NCI-H510A treated with DMSO at 0.1 percent for 48 hours (cell line): ENCODE data around the gene FAM151B.
"Not testable (repeated sequence)": the region's sequence is repeated elsewhere in the genome, so short reads cannot be mapped to it uniquely, and the experiment has no call there.

Experiments
- DNase-seq: peaks from one replicate; lab custom pipeline; 2025; lab: John Stamatoyannopoulos, UW

FAM151B gene

DNA sequence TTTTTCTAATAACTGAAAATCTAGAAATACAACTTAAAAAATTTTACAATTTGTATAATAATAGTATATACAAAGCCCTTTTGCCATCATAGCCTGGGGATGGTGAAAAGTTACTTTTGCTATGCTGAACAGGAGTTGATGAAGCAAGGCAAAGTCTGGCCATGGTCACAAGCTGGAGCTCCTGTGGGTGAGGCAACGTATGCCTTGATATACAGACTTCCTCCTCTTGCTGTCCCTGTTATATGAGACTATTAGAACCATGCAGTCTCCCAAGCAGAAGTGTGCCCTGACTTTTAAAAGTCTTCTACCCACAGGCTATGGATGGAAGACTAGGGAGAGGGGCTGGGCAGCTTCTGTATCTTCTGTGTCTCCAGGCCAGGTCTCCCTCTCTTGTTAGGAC lies 15.7 kb downstream of the FAM151B start:
- DNase-seq = no peak

DNA sequence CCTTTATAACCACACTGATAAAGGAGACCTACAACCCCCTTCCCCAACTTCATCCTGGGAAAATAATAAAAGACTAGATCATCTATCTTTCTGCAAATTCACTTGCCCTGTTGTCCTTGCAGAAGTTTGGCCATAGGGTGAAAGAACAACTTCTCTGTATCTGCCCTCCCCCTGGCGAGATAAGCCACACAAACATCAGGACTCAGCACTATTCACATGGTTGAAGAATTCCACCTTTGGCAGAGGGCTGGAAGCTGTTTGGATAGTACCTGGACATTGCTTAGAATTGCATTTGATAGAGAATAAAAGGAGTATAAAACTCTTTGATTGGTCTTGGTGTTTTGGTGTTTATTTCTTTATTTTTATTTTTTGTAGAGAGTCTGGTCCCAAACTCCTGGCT lies 16.9 kb downstream of the FAM151B start:
- no peak for DNase-seq

DNA sequence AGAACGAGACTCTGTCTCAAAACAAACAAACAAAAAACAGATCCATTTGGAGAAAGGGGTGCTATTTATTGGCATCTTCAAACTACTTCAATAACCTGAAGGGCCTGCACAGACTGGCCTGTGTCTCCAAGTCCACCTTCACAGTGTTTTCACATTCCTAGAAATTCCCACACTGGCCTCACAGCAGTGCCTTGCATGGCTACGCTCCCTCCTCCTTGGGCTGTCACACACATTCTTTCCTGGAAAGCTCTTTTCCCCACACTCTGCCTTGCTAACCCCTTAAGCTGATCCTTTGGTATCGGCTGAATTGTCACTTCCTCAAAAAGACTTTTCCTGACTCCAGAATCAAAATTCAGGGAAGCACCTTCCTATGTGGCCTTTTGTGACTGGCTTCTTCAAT lies 19.8 kb downstream of the FAM151B start:
- DNase-seq = no peak

DNA sequence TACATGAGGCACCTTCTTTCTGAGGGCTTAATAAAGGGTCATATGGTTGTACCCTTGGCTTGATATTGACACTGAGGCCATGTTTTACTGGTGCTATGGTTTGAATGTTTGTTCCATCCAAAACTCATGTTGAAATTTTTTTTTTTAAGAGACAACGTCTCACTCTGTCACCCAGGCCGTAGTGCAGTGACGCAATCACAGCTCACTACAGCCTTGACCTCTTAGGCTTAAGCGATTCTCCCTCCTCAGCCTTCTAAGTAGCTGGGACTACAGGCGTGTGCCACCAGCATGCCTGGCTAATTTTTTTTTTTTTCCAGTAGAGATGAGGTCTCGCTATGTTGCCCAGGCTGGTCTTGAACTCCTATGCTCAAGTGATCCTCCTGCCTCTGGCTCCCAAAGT lies 20.9 kb downstream of the FAM151B start:
- DNase-seq = no peak

DNA sequence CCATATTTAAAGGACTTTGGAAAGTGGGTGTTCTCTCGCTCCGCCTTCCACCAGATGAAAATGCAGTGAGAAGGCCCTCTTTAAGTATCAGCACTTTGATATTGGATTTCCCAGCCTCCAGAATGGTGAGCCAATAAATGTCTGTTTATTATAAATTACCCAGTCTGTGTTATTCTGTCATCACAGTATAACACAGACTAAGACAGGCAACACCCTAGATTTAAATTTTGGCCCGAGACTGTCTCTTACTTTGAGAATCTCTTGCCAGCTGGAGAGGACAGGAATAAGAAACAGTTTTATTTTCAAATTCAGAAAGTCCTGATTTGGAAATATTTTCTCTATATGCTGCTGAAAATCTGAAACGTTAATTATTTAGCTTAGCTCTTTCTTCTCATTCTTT lies 21.5 kb downstream of the FAM151B start:
- DNase-seq = no peak

DNA sequence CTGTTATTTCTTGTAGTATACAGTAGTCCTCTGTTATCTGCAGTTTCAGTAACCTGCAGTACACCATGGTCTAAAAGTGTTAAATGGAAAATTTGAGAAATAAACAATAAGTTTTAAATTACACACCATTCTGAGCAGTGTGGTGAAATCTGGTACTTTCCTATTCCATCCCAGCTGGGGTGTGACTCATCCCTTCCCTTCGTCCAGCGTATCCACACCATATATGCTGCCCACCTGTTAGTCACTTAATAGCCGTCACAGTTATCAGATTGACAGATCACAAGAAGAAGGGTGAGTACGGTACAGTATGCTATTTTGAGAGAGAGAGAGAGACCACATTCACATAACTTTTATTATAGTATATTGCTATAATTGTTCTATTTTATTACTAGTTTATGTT lies 28.9 kb downstream of the FAM151B start:
- DNase-seq = no peak

DNA sequence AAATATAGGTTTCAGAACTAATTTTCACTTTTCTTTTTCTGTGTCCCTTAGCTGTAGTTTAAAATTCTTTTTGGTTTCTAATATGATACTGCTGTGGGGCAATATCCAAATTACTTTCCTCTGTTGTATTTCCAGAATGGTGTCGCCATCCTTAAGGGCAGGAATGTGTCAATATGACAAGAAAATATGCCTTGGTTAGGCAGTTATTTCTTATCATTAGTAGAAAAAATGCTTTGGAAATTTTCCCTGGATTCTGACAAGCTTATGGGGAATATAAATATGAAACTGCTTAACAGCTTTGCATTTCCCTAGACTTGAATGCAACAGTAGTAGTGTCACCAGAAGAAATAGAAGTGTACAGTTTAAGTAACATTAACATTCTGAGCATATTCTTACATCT lies 52.8 kb downstream of the FAM151B start:
- no peak for DNase-seq

DNA sequence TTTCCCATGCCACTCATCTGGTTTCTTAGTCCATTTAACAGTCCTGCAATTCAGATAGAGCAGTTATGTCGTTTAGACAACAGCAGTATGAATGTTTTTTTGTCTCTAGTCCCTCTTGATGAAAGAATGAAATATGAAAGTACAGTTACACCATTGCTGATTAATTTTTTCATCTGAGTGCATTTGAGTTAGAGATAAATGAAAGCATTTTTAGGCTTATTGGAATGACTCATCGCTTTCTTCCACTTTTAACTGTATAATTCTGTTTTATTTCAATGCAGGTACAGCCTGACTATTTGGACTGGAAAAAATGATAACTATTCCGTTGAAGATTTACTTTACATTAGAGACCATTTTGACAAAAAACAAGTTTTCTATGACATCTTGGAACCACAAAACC lies 53.5 kb downstream of the FAM151B start:
- DNase-seq = no peak

DNA sequence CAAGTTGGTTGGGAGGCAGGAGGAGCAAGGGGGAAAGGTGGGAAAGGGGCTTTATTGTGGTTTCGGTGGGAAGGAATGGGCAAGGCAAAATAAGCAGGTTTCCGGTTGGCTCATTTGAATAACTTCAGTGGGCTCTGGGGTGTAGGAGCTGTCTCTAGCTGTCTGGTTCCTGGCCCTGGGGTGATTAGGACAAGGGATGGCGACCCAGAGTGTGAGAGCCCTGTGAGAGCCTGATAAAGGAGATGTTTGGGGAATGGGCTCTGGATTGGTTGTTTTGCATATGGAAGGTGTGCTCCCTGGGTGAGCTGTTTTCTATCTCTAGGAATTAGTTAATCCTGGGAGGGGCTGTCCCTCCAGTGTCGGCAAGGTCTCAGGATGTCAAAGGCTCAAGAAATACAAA lies 66.7 kb downstream of the FAM151B start:
- DNase-seq = no peak

DNA sequence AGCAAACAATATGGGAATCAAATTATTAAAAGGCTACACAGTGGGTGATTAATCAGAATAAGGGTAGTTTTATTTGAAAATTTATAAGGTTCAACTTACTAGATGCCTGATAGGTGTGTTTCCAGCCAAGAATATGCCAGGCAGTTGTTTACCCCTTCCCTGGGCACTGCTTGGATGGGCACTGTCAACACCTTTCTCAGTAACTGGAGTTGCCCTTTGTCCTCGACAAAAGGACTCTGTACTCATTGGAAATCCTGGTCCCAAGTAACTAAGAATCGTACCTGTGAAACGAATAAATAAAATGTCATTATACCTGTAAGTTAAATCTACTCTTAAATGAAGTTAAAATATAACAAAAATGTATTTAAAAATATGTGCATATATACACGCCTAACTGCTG lies 67.2 kb downstream of the FAM151B start:
- DNase-seq = no peak

DNA sequence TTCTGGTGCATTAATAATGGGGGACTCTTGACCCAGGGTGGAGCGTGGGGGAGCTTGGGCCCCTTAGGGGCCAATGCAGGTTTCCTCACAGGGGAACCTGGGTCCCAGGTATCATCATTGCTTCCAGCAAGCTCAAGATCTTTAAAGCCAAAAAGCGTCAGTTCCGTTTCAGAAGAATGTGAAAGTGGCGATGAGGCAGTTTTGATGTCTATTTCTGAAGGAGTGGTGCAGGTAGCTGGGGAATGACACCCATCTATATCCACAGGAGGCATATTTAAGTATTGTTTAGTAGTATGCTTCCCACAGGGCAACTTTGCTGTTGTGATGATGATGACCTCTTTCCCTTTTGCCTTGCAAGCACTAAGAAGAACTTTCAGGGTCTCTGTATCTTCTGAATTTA lies 71.3 kb downstream of the FAM151B start:
- no peak for DNase-seq

DNA sequence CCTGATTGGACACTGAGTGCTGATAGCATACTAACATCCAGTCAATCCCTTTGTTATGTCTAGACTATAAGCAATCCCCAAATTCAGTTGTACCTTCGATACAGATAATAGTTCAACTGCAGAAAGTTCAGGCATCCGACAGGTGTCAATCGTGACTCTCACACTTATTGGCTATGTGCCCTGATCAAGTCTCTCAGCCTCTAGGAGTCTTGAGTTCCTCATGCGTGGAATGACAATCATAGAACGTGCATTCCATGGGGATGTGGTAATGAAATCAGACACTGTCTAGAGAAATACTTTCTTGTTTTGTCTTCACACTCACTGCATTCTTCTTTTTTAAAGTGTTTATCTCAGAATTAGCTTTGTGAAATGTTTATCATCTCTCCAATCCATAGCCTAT lies 77.4 kb downstream of the FAM151B start:
- no peak for DNase-seq

DNA sequence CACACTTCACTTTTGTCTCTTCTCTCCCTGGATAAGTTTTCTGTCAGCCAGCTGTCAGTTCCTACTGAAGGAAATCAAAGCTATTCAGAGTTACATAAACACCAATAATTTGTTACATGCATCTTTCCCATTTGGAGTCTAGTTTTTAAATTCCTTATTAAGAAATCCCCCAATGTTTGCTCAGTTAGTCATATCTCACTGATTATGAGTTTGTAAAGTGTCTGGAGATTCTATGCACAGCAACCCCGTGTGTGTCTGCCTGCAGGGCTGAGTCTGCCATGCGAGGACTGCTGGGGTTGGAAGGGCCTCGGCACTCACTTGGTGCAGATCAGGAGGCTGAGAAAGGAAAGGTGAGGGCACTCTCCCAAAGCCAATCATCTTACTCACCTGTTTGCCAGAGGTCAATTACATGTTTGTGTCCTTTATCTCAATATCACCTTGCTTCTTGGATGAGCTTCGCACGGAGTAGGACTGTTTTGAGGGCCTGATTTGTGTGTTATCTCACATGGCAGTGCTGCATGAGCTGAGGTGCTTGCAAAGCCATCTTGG lies 78.9 kb downstream of the FAM151B start:
- DNase-seq = no peak

DNA sequence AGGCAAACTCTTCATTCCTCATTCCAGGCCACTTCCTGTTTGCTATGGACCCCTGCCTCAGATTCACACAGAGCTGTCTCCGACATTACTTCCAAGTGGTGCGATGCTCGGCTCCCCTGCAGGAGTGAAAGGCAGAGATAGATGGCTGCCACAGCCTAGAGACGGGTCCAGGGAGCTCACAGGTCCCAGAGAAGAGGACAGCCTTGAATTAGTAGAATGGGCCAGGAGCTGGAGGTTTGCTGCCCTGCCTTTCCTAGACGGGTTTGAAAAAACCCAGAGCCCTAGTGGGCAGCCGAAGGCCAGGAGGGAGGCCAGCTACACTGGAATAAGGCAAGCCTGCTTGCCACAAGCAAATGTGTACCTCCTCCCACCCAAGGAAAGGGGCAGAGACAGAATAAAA lies 80.4 kb downstream of the FAM151B start:
- no peak for DNase-seq

DNA sequence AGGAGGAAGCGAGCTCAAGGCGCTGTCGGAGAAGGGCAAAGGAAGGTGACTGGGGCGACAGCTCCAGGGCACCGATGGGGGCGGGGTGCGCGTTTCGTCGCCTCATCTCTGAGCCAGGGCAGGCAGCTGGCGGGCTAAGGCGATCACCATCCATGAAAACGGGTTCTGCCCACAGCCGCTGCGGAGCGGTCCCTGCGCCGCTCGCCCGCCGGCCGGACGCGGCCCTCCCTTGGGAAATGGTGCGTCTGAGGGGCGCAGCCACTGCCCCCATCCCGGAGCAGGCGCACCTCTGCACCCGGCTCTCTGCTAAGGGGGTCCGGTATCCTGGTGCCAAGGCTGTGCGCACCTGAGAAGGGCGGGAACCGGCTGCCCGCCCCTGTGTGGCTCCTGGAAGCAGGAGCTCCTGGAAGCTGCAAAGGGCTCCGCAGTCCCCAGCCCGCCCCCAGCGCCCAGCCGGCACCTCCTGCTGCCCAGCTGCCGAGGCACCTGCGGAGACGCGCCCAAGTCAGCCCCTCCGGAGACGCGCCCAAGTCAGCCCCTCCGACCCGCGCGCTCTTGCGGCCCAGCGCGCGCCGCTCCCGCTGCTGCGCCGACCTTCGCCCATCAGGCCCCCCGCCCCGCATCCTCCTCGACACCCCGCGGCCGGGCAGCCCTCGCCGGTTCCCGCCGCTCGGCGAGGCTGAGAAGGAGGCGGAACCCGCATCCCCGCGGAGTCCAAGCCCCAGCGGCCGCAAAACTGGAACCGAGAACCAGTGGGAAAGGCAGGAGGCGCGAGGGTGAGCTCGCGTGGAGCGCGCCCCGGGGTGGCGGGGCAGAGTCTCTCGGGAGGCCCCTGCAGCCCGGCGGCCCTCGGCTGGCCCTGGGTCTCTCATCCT lies 81.4 kb downstream of the FAM151B start:
- DNase-seq = no peak

DNA sequence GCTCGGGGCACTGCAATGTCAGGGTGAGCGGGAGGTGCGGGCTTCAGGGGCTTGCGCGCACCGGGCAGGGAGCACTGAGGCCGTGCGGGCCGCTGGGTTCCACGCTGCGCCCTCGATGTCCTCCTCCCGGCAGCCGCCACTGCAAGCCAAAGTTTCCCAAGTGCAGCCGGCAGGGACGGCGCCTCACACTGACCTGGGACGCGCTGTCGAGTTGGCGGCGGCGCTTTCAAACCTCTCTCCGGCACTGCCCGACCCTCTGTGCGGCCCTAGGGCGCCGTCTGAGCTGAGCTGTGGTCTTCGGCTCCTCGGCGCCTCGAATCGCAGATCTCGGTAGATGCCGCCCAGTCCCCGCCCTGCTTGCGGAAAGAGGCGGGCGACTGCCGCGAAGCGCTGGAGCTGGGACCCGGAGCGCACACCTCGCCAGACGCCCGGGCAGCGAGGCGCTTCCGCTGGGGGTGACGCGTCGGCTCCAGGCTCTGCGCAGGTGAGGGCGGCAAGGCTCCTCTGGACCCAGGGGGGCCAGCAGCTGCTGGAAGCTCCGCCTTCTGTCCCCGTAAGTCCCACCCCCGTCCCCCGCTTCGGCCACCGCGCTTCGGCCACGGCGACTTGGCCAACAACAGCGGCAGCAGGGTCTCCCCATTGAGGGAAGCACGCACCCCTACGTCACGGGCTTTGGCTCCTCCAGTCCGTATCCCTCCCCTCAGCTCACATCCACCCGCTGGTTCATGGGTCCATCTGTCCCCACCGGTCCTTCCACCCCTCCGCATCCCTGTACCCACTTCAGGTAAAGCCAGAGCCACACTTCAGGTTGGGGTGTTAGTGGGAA lies 82.3 kb downstream of the FAM151B start, which contains the start of gene ANKRD34B:
ANKRD34B (minus strand) TSS at position 320 of the 826 bp plus-strand sequence. CDS start 10,261 bp downstream, outside the sequence.
- DNase-seq = peak; percentile 33

DNA sequence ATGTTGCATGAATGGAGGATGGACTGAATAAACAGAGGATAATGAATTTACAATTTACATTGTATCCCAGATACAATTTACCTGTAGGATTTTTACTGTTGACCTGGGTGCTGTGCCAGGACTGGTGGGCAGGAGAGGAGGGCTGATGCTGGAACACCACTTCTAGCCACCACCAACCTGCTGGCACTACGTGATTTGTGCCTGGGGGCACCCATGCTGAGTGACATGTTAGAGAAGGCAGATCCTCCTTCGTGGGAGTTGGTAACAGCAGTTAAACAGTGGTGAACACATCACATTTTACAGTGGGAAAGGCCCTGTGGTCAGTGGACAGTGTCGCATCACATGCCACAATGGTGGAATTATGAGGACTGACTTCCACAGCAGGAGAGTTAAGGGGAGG lies 85.2 kb downstream of the FAM151B start:
- DNase-seq = no peak

DNA sequence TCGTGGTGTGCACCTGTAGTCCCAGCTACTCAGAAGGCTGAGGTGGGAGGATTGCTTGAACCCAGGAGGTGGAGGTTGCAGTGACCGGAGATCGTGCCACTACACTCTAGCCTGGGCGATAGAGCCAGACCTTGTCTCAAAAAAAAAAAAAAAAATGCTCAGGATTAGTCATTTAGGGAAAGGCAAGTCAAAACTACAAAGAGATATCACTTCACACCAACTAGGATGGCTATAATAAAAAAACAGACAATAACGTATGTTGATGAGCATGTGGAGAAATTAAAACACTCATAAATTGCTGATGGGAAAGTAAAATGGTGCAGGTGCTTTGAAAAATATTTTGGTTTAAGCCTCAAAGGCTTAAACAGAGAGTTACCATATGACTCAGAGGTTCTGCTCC lies 88.5 kb downstream of the FAM151B start:
- no peak for DNase-seq

DNA sequence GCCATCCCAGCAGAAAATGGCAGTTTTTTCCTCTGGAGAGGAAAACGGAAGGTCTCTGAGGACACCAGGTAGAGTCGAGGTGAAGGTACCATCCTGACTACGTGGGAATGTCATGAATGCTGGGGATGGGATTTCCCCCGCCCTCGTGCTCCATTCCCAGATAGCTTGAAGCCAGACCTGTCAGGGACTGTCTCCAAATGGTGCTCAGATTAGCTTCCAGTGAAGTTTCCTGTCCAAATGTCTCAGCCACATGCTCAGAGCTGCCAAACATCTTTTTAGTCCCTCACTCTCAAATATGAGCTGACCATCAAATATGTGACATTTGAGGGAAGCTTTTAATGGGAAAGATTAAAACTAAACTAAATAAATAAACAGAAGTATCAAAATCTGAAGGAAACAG lies 89.8 kb downstream of the FAM151B start:
- DNase-seq = no peak

DNA sequence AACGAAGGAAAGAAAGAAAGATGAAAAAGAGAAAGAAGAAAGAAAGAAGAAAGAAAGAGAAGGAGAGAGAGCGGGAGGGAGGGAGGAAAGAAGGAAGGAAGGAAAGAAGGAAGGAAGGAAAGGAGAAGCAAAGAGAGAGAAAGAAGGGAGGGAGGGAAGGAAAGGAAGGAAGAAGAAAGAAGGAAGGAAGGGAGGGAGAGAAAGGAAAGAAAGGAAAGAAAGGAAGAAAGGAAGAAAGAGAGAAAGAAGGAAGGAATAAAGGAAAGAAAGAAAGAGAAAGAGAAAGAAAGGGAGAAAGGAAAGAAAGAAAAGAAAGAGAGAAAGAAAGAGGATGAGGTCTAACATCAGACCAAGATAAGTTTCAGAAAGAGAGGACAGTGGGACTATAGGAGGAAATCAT lies 91.2 kb downstream of the FAM151B start:
- no peak for DNase-seq

DNA sequence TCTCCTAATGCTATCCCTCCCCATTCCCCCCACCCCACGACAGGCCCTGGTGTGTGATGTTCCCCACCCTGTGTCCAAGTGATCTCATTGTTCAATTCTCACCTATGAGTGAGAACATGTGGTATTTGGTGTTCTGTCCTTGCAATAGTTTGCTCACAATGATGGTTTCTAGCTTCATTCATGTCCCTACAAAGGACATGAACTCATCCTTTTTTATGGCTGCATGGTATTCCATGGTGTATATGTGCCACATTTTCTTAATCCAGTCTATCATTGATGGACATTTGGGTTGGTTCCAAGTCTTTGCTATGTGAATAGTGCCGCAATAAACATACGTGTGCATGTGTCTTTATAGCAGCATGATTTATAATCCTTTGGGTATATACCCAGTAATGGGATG lies 92.4 kb downstream of the FAM151B start:
- not testable (repeated sequence) for DNase-seq

DNA sequence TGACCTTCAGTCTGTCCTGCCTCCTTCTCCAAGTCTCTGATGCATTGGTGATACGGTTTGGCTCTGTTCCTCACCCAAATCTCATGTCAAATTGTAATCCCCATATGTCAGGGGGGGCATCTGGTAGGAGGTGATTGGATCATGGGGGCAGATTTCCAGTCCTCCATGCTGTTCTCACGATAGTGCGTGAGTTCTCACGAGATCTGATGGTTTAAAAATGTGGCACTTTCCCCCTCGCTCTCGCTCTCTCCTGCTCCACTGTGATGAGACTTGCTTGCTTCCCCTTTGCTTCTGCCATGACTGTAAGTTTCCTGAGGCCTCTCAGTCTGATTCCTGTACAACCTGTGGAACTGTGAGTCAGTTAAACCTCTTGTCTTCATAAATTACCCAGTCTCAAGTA lies 96.9 kb downstream of the FAM151B start:
- no peak for DNase-seq
